ENCODE measurements around the gene LPAR1. TPM values are rescaled to one million over a fixed set of nuclear protein-coding genes. Genes with fewer than 3 reads are reported as not detected.

The LPAR1 gene
- total and polyA plus RNA-seq, 10 of the 15 experiments (the other 5 are each of a cell fraction or from before 2014, with no cell fraction given) = 3.3 to 12.9 (median 8.4) TPM

- TF ChIP-seq TAF1 (IDR thresholded peaks at IDR 0.05; ENCODE audit: borderline replicate concordance, low read depth, low read length) (no peak), KLF5 (IDR thresholded peaks at IDR 0.05; ENCODE audit: partially characterized antibody) (no peak), SUPT20H (IDR thresholded peaks at IDR 0.05; ENCODE audit: borderline replicate concordance, control insufficient read depth, low read depth, low read length) (no peak), MYB (IDR thresholded peaks at IDR 0.05; ENCODE audit: borderline replicate concordance, low read depth, low read length) (no peak), IRF5 (IDR thresholded peaks at IDR 0.05; ENCODE audit: borderline replicate concordance) (no peak)
Measured at GRCh38 chr9:111066468-111066867, 28.2 kb upstream of the LPAR1 start (continued).

GRCh38 chr9:111065414-111065813 is 27.1 kb upstream of the LPAR1 start:
- no peaks in the 10 kb centered on the region for H3K27me3 ChIP-seq (replicated peaks in 1 of 2; ENCODE audit: control insufficient read depth in 2 of 2, insufficient read depth in 2 of 2, low read length in 1 of 2)
- no peak overlapping the region for H3K27ac ChIP-seq (ENCODE audit: control insufficient read depth, insufficient read depth)
- intact Hi-C loops (cut with micrococcal nuclease; ENCODE audit: unreplicated experiment) = loop anchor here (2.0 kb wide), 1 partner anchor 13 kb away; no protein-coding TSS in a partner anchor
- H4K20me1 ChIP-seq (ENCODE audit: control insufficient read depth, insufficient read depth) = no peaks in the 10 kb centered on the region
- H2AFZ ChIP-seq (ENCODE audit: control insufficient read depth, low read depth, low read length) = peak overlapping the region; percentile 27
- ChIA-PET CTCF (interaction anchor here (0.6 to 2.8 kb wide), 4 partner anchors 8 to 83 kb away, joined by 3 to 9 read pairs (median 4); no protein-coding TSS in a partner anchor), SMC1A (ENCODE audit: uncharacterized antibody, unreplicated experiment) (interaction anchor here (0.7 to 9.5 kb wide), 18 partner anchors 8 to 254 kb away, joined by 3 to 73 read pairs (median 4); partner anchors contain the start of gene LPAR1), RAD21 (ENCODE audit: unreplicated experiment) (interaction anchor here (0.6 to 5.3 kb wide), 8 partner anchors 9 to 425 kb away, joined by 3 to 56 read pairs (median 9); partner anchors contain the start of gene LPAR1), POLR2A (interaction anchor here (0.7 to 4.6 kb wide), 4 partner anchors 12 to 108 kb away, joined by 3 to 22 read pairs (median 5); no protein-coding TSS in a partner anchor)
- no peaks in the 10 kb centered on the region for H3K9me3 ChIP-seq (replicated peaks; ENCODE audit: control insufficient read depth, insufficient read depth, low read length)
- H3K4me2 ChIP-seq (ENCODE audit: control insufficient read depth, insufficient read depth) = no peak overlapping the region
- no peaks in the 10 kb centered on the region for H3K79me2 ChIP-seq (ENCODE audit: control insufficient read depth, insufficient read depth, low read length)
- no TSS peak for BruUV-seq (replicated peaks)
- DNase-seq (ENCODE audit: low read depth, low spot score) = no peak
- peak; percentile 71 for ATAC-seq
- no peak overlapping the region for H3K4me3 ChIP-seq
- WGBS (ENCODE audit: insufficient coverage, insufficient replicate concordance, low lambda C conversion rate, missing lambda C conversion rate) = 25% methylated on average over 4 of the region's 4 CpGs
- no peaks in the 10 kb centered on the region for H3K36me3 ChIP-seq (ENCODE audit: control insufficient read depth in 2 of 2, insufficient read depth in 2 of 2, low read length in 1 of 2)
- in situ Hi-C loops (cut with MboI) = no loop called here
- peak; percentile 47 for FAIRE-seq
- H3K4me1 ChIP-seq (ENCODE audit: control insufficient read depth, insufficient read depth, low read length) = peaks cover 6% of the 10 kb centered on the region
- H3K9ac ChIP-seq (ENCODE audit: control insufficient read depth, insufficient read depth, low read length) = no peak overlapping the region
- peak; percentile 12; the same call in 1 of the 2 replicates for TF ChIP-seq RELB (IDR thresholded peaks at IDR 0.05; ENCODE audit: low read depth)
- TF ChIP-seq ZBTB33 (IDR thresholded peaks at IDR 0.05) = no peak
- peak; percentile 17; the same call in 1 of the 2 replicates for TF ChIP-seq NBN (IDR thresholded peaks at IDR 0.05)
- TF ChIP-seq CBX5 (IDR thresholded peaks at IDR 0.05; ENCODE audit: low read depth) = no peak
- TF ChIP-seq ZNF24 (IDR thresholded peaks at IDR 0.05) = 0 out of 2 replicates have a peak, but pooled peaks have one; percentile 31
- TF ChIP-seq ZZZ3 (IDR thresholded peaks at IDR 0.05; ENCODE audit: control insufficient read depth, insufficient read length, low read depth) = no peak
- TF ChIP-seq BACH1 (IDR thresholded peaks at IDR 0.05; ENCODE audit: borderline replicate concordance) = no peak
- no peak for TF ChIP-seq BRCA1 (IDR thresholded peaks at IDR 0.05; ENCODE audit: low read depth, low read length)
- TF ChIP-seq GATAD2B (conservative IDR thresholded peaks at IDR 0.05; ENCODE audit: low read depth) = 0 out of 2 replicates have a peak, but pooled peaks have one; percentile 37
- no peak for TF ChIP-seq SREBF1 (IDR thresholded peaks at IDR 0.05; ENCODE audit: low read length)
- TF ChIP-seq MTA2 (IDR thresholded peaks at IDR 0.05; ENCODE audit: low read depth) = peak; percentile 87
- no peak for TF ChIP-seq CEBPB (IDR thresholded peaks at IDR 0.05; ENCODE audit: borderline replicate concordance in 1 of 2, low read depth in 2 of 2, low read length in 2 of 2)
- TF ChIP-seq SPI1 (IDR thresholded peaks at IDR 0.05; ENCODE audit: borderline replicate concordance, insufficient read depth, low read depth, low read length) = peak; percentile 92
- TF ChIP-seq YY1 (IDR thresholded peaks at IDR 0.05; ENCODE audit: low read depth, low read length) = 0 out of 2 replicates have a peak, but pooled peaks have one; percentile 11

Measured in GM12878 (cell line).